ENCODE results near the gene SZT2. TPM values are rescaled to one million over a fixed set of nuclear protein-coding genes. Genes with fewer than 3 reads are reported as not detected.

Gene SZT2
- total RNA-seq, 1 donor from 2014 or later, result 63.6 TPM

- DNase-seq (ENCODE audit: extremely low spot score, unreplicated experiment), result no peak
- H3K4me1 Mint-ChIP-seq (ENCODE audit: unreplicated experiment), result no peaks in the 10 kb centered on the region
- H3K36me3 Mint-ChIP-seq (ENCODE audit: unreplicated experiment), result peaks cover 27% of the 10 kb centered on the region
- H3K27me3 Mint-ChIP-seq (ENCODE audit: unreplicated experiment), result no peaks in the 10 kb centered on the region
- H3K9me3 Mint-ChIP-seq (ENCODE audit: unreplicated experiment), result no peaks in the 10 kb centered on the region
- no peak overlapping the region for H3K27ac Mint-ChIP-seq (ENCODE audit: unreplicated experiment)
- H3K4me3 Mint-ChIP-seq (ENCODE audit: unreplicated experiment), result no peak overlapping the region
- no peak for TF ChIP-seq CTCF (IDR thresholded peaks at IDR 0.05)
These were observed 10.2 kb upstream of the SZT2 start for GRCh38 chr1:43379476-43379875.

- TF ChIP-seq CTCF (IDR thresholded peaks at IDR 0.05), result no peak
- Mint-ChIP-seq H3K4me3 (ENCODE audit: unreplicated experiment) (no peak overlapping the region), H3K36me3 (ENCODE audit: unreplicated experiment) (peaks cover 47% of the 10 kb centered on the region), H3K27ac (ENCODE audit: unreplicated experiment) (no peak overlapping the region), H3K27me3 (ENCODE audit: unreplicated experiment) (no peaks in the 10 kb centered on the region), H3K9me3 (ENCODE audit: unreplicated experiment) (no peaks in the 10 kb centered on the region), H3K4me1 (ENCODE audit: unreplicated experiment) (no peaks in the 10 kb centered on the region)
- no peak for DNase-seq (ENCODE audit: extremely low spot score, unreplicated experiment)
These were observed 8.1 kb upstream of the SZT2 start for GRCh38 chr1:43381612-43382011.

GRCh38 chr1:43382027-43382779 is 7.5 kb upstream of the SZT2 start:
- no peaks in the 10 kb centered on the region for H3K27me3 Mint-ChIP-seq (ENCODE audit: unreplicated experiment)
- TF ChIP-seq CTCF (IDR thresholded peaks at IDR 0.05), result no peak

GRCh38 chr1:43383449-43383848 is 6.2 kb upstream of the SZT2 start:
- H3K36me3 Mint-ChIP-seq (ENCODE audit: unreplicated experiment), result peaks cover 55% of the 10 kb centered on the region
- no peak for DNase-seq (ENCODE audit: extremely low spot score, unreplicated experiment)

More at GRCh38 chr1:43382027-43382779, 7.5 kb upstream of the SZT2 start:
- Mint-ChIP-seq H3K27ac (ENCODE audit: unreplicated experiment) (peak overlapping the region; percentile 38), H3K4me3 (ENCODE audit: unreplicated experiment) (no peak overlapping the region), H3K36me3 (ENCODE audit: unreplicated experiment) (peaks cover 53% of the 10 kb centered on the region), H3K9me3 (ENCODE audit: unreplicated experiment) (no peaks in the 10 kb centered on the region), H3K4me1 (ENCODE audit: unreplicated experiment) (no peaks in the 10 kb centered on the region)
- DNase-seq (ENCODE audit: extremely low spot score, unreplicated experiment), result no peak

More at GRCh38 chr1:43383449-43383848, 6.2 kb upstream of the SZT2 start:
- no peak overlapping the region for H3K27ac Mint-ChIP-seq (ENCODE audit: unreplicated experiment)
- TF ChIP-seq CTCF (IDR thresholded peaks at IDR 0.05), result peak; percentile 22
- H3K27me3 Mint-ChIP-seq (ENCODE audit: unreplicated experiment), result no peaks in the 10 kb centered on the region
- H3K4me1 Mint-ChIP-seq (ENCODE audit: unreplicated experiment), result peaks cover 9% of the 10 kb centered on the region
- H3K4me3 Mint-ChIP-seq (ENCODE audit: unreplicated experiment), result no peak overlapping the region
- H3K9me3 Mint-ChIP-seq (ENCODE audit: unreplicated experiment), result no peaks in the 10 kb centered on the region
